ENCODE measurements around the gene TLX2. TPM values are rescaled to one million over a fixed set of nuclear protein-coding genes. Genes with fewer than 3 reads are reported as not detected.
A peak's percentile ranks its signal among the peaks of the same experiment; 100 is the strongest.

The TLX2 gene
- total and polyA plus RNA-seq, 2 of the 4 experiments (the other 2 are of a cell fraction): not detected

- Histone ChIP-seq H3K27me3 (ENCODE audit: control insufficient read depth, insufficient read depth, low read length) (no peaks in the 10 kb centered on the region), H3K9ac (ENCODE audit: low read depth, low read length) (peak overlapping the region; percentile 44; the same call in 1 of the 2 replicates), H4K20me1 (ENCODE audit: insufficient read depth, low read length) (no peaks in the 10 kb centered on the region; the same call in 1 of the 2 replicates), H4K8ac (ENCODE audit: low read depth in 2 of 2, low read length in 2 of 2) (peak overlapping the region; percentile 53 to 54; a peak in 2 of 4 replicates), H2BK120ac (ENCODE audit: low read depth, low read length) (no peak overlapping the region), H3K14ac (replicated peaks; ENCODE audit: low read depth, low read length) (0 out of 2 replicates have a peak overlapping the region, but pooled peaks have one; percentile 24), H2AK5ac (ENCODE audit: low read depth, low read length) (peak overlapping the region; percentile 7; the same call in 1 of the 2 replicates), H2AFZ (replicated peaks; ENCODE audit: low read length, poor library complexity) (peak overlapping the region; percentile 94), H3K27ac (ENCODE audit: insufficient read depth, low read length) (peak overlapping the region; percentile 9; the same call in 1 of the 2 replicates), H4K5ac (ENCODE audit: low read depth, low read length) (peak overlapping the region; percentile 36; the same call in 1 of the 2 replicates), H4K91ac (ENCODE audit: insufficient read depth, low read depth, low read length) (peak overlapping the region; percentile 37; the same call in 1 of the 2 replicates), H3K18ac (ENCODE audit: low read depth, low read length) (peak overlapping the region; percentile 17; the same call in 1 of the 2 replicates), H3K4me1 (ENCODE audit: control insufficient read depth, insufficient read depth, low read length) (peaks cover 20% of the 10 kb centered on the region), H2BK5ac (ENCODE audit: low read depth, low read length, poor library complexity, severe bottlenecking) (no peak overlapping the region), H3K9me3 (ENCODE audit: control insufficient read depth, insufficient read depth, low read length) (no peaks in the 10 kb centered on the region), H3K9me1 (ENCODE audit: insufficient read depth, low read length) (peaks cover 13% of the 10 kb centered on the region; the same call in 1 of the 2 replicates), H3K36me3 (ENCODE audit: control insufficient read depth, insufficient read depth, low read length) (peaks cover 13% of the 10 kb centered on the region), H3K4me3 (ENCODE audit: insufficient read depth, low read depth, low read length) (peak overlapping the region; percentile 52), H2BK20ac (ENCODE audit: low read depth, low read length) (no peak overlapping the region), H3K56ac (ENCODE audit: extremely low read depth, insufficient read depth, low read length) (no peak overlapping the region), H3K4me2 (ENCODE audit: low read depth, low read length) (peak overlapping the region; percentile 78), H3K79me1 (ENCODE audit: low read depth in 1 of 2, low read length in 2 of 2) (peaks cover 14 to 44% of the 10 kb centered on the region in 2 experiments), H3K4ac (ENCODE audit: low read depth, low read length) (peak overlapping the region; percentile 34), H3K23ac (ENCODE audit: low read depth, low read length) (peak overlapping the region; percentile 48; the same call in 1 of the 2 replicates), H2BK15ac (ENCODE audit: low read depth, low read length) (no peak overlapping the region), H2AK9ac (replicated peaks; ENCODE audit: low read depth, low read length, poor library complexity) (no peak overlapping the region)
- ChIA-PET POLR2A (ENCODE audit: unreplicated experiment) (no interaction called here), CTCF (interaction anchor here (1.5 kb wide), 1 partner anchor 65 kb away, joined by 3 read pairs; the partner anchor contains the start of genes CCDC142 and TTC31)
- in situ Hi-C loops (cut with MboI; ENCODE audit: low sequenced_read_pairs): no loop called here
- BruUV-seq (replicated peaks): no TSS peak
- intact Hi-C loops (cut with micrococcal nuclease): no loop called here
- 42% methylated on average over 3 of the region's 26 CpGs; no CpG with 5 or more reads in 1 of the 2 experiments for WGBS, 2 experiments (ENCODE audit: extremely low coverage in 2 of 2, insufficient read length in 1 of 2)
- DNase-seq: no peak
- dilution Hi-C loops (cut with HindIII; ENCODE audit: low sequenced_read_pairs, unreplicated experiment): no loop called here
- ATAC-seq (ENCODE audit: low read depth): no peak
- TF ChIP-seq BHLHE40 (IDR thresholded peaks at IDR 0.05; ENCODE audit: low read depth, low read length): no peak
- no peak for TF ChIP-seq CEBPB (IDR thresholded peaks at IDR 0.05; ENCODE audit: low read depth, low read length)
- TF ChIP-seq MAZ (IDR thresholded peaks at IDR 0.05; ENCODE audit: borderline replicate concordance, low read depth, low read length): no peak
- TF ChIP-seq MAFK (IDR thresholded peaks at IDR 0.05; ENCODE audit: low read depth, low read length): no peak
- no peak for TF ChIP-seq RCOR1 (IDR thresholded peaks at IDR 0.05; ENCODE audit: insufficient replicate concordance, low read length)
- no peak for TF ChIP-seq CHD1 (IDR thresholded peaks at IDR 0.05; ENCODE audit: low read depth, low read length)
- TF ChIP-seq POLR2A (IDR thresholded peaks at IDR 0.05; ENCODE audit: low read depth, low read length): no peak
- no peak for TF ChIP-seq MXI1 (IDR thresholded peaks at IDR 0.05; ENCODE audit: borderline replicate concordance, low read depth, low read length)
- TF ChIP-seq NFE2L2 (IDR thresholded peaks at IDR 0.05; ENCODE audit: low read depth, low read length): no peak
- TF ChIP-seq RAD21 (IDR thresholded peaks at IDR 0.05; ENCODE audit: low read length): no peak
- TF ChIP-seq FOS (IDR thresholded peaks at IDR 0.05; ENCODE audit: low read depth, low read length): no peak
- no peak for TF ChIP-seq RFX5 (IDR thresholded peaks at IDR 0.05; ENCODE audit: low read depth, low read length)
- no peak for TF ChIP-seq ELK1 (IDR thresholded peaks at IDR 0.05; ENCODE audit: borderline replicate concordance, low read depth, low read length)
- TF ChIP-seq CTCF (conservative IDR thresholded peaks at IDR 0.05; ENCODE audit: low read depth, low read length): no peak
- TF ChIP-seq USF2 (IDR thresholded peaks at IDR 0.05; ENCODE audit: low read depth, low read length): no peak
These were observed 34.1 kb downstream of the TLX2 start for GRCh38 chr2:74548285-74548899.
